DND-41 (cell line): ENCODE data around the gene SLC16A11.

Experiments
- EZH2 ChIP-seq: IDR thresholded peaks from 3 replicates; pipeline ENCODE4 v1.6.1; 2012; ENCODE audit warnings: borderline replicate concordance, low read depth, mild to moderate bottlenecking, moderate library complexity, low read length, inconsistent platforms; ENCODE audit not compliant: severe bottlenecking
- TF ChIP-seq, protein P1 (sequence below): IDR thresholded peaks from 2 replicates; pipeline ENCODE4 v1.5.1; 2012; ENCODE audit warnings: borderline replicate concordance, low read length, moderate library complexity, mild to moderate bottlenecking; ENCODE audit not compliant: poor library complexity, severe bottlenecking; ENCODE audit errors: extremely low read depth

DNA sequence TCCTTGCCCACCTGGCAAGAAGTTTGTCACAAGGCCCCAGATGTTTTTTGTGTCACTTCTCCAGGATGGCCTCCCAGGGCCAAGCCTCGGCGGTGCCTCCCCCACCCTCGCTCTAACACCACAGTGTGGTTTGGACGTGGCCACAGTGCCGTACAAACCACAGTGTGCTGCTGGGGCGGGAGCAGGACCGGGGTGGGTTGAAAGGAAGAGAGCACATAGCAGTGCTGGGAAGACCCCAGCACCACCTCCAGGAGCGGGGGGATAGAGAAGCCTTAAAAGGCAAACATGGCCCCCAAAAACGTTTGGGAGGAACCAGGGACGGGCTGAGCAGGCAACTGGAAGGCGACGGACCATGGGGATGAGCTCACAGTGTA is 26.1 kb downstream of the SLC16A11 start:
- TF ChIP-seq, protein P1, sequence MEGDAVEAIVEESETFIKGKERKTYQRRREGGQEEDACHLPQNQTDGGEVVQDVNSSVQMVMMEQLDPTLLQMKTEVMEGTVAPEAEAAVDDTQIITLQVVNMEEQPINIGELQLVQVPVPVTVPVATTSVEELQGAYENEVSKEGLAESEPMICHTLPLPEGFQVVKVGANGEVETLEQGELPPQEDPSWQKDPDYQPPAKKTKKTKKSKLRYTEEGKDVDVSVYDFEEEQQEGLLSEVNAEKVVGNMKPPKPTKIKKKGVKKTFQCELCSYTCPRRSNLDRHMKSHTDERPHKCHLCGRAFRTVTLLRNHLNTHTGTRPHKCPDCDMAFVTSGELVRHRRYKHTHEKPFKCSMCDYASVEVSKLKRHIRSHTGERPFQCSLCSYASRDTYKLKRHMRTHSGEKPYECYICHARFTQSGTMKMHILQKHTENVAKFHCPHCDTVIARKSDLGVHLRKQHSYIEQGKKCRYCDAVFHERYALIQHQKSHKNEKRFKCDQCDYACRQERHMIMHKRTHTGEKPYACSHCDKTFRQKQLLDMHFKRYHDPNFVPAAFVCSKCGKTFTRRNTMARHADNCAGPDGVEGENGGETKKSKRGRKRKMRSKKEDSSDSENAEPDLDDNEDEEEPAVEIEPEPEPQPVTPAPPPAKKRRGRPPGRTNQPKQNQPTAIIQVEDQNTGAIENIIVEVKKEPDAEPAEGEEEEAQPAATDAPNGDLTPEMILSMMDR: no peak
- no peak for TF ChIP-seq EZH2
